ENCODE measurements around the gene PCDH9. TPM values are rescaled to one million over a fixed set of nuclear protein-coding genes. Genes with fewer than 3 reads are reported as not detected.

The PCDH9 gene
- total and polyA plus RNA-seq, 10 donors: 0.24 to 8.1 (median 3.8) TPM

DNA sequence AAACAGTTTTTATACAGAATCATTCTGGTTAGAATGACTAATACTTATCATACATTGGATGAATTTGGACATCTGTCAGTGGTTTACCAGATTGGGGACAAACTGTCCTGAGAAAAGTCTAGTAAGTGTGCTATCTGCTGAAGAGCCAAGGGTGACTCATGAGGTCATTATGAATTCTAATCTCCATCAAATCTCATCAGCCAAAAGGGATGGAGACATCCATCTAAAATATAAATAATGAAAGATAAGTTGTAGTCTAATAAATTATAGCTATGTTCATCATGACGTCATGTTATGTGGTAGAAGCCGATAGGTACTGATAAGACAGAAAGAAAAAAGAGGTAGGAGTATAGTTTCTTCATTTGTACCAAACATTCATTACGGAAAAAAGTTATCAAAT lies 804.4 kb downstream of the PCDH9 start:
- H3K9me3 ChIP-seq: peaks cover 0 to 13% (median under 1%) of the 10 kb centered on the region in 8 donors
- WGBS, 5 donors: 61 to 76% (median 62%) methylated on average over 3 of the region's 3 CpGs
- H3K27me3 ChIP-seq (replicated peaks in 1 of 7): no peaks in the 10 kb centered on the region
- H3K4me1 ChIP-seq: no peaks in the 10 kb centered on the region
- TF ChIP-seq, protein P1, sequence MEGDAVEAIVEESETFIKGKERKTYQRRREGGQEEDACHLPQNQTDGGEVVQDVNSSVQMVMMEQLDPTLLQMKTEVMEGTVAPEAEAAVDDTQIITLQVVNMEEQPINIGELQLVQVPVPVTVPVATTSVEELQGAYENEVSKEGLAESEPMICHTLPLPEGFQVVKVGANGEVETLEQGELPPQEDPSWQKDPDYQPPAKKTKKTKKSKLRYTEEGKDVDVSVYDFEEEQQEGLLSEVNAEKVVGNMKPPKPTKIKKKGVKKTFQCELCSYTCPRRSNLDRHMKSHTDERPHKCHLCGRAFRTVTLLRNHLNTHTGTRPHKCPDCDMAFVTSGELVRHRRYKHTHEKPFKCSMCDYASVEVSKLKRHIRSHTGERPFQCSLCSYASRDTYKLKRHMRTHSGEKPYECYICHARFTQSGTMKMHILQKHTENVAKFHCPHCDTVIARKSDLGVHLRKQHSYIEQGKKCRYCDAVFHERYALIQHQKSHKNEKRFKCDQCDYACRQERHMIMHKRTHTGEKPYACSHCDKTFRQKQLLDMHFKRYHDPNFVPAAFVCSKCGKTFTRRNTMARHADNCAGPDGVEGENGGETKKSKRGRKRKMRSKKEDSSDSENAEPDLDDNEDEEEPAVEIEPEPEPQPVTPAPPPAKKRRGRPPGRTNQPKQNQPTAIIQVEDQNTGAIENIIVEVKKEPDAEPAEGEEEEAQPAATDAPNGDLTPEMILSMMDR (IDR thresholded peaks at IDR 0.05 in 8 of 11, conservative IDR thresholded peaks at IDR 0.05 in 3 of 11): no peak
- TF ChIP-seq POLR2A (IDR thresholded peaks at IDR 0.05) (no peak), POLR2AphosphoS5 (IDR thresholded peaks at IDR 0.05) (no peak)
- no peak overlapping the region for H3K4me3 ChIP-seq
- H3K27ac ChIP-seq: no peak overlapping the region
- intact Hi-C loops (cut with DNase I; ENCODE audit: low total_unique reads): no loop called here
- no peaks in the 10 kb centered on the region for H3K36me3 ChIP-seq
- DNase-seq: no peak

DNA sequence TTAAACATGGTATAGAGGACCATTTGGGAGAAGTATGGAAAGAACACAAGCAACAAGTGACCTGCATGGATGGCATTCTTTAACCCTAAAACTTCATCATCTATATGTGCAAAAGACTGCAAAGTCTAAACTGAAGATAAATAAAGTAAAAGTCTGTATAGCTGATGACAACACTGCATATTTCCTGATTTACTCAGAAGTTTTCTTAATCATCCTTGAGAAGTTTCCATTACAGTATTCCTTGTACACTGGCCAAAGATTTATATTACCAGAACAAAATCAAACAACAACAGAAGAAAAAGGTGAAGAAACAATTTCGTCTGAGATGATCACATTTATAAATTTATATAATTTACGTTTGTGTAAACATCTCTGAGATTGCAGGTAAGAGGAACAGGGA lies 805.7 kb downstream of the PCDH9 start:
- Histone ChIP-seq H3K36me3 (no peaks in the 10 kb centered on the region), H3K4me3 (no peak overlapping the region), H3K9me3 (peaks cover 0 to 26% (median 8%) of the 10 kb centered on the region in 8 donors), H3K27ac (no peak overlapping the region), H3K27me3 (replicated peaks in 1 of 7) (no peaks in the 10 kb centered on the region), H3K4me1 (no peaks in the 10 kb centered on the region)
- no peak for DNase-seq
- no peak for TF ChIP-seq POLR2A (IDR thresholded peaks at IDR 0.05)
- TF ChIP-seq, protein P1 (IDR thresholded peaks at IDR 0.05 in 8 of 11, conservative IDR thresholded peaks at IDR 0.05 in 3 of 11): no peak
- WGBS, 5 donors: 74 to 90% (median 78%) methylated on average over 2 of the region's 2 CpGs
- intact Hi-C loops (cut with DNase I; ENCODE audit: low total_unique reads): no loop called here

DNA sequence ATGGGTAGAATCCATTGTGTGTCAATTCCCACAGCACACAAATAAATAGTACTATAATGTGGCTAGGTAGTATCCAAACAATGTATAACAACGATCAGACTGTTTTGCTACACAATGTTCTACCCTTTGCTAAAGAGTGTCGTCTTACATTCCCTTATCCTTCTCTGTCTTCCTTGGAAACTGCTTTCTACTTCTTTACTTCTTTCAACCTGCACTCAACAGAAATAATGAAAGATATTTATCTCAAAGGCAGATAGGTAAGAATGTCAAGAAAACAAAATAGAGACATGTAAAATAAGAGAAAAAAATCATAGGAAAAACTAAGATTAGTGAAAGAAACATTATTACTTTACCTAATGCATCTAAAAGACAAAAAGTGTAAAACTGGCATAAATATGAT lies 814.7 kb downstream of the PCDH9 start:
- WGBS, 5 donors: 79 to 84% (median 82%) methylated on average over 2 of the region's 2 CpGs

DNA sequence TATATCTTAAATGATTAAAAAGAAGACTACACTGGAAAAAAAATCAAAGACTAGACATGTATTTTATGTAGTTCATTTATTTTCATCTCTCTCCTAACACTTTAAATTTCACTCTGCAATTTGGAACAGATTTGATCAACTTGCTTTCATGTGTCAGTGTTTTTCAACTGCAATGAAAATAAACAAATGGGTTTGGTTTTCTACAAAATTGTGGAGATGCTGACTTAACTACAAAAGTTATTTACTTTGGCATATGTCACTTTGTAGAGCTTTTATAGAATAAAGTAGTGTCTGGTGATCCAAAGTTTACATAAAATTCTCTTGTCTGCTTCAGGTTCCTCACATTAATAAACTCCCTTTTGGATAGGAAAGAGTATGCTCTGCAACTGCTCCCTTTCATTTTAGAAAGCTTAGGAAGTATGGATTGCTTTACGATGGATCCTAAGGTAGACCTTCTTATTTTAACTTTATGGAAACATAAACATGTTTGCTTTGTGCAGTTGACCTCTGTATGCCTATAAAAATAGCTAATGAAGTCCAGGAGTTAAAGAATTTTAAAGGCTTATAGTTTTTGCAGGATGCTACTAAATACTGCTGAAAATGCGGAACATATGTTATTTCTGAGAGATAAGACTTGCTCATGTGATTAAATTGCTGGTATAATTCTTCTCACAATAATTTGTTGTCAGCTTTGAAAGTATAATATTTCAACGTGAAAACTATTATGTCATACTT lies 815.9 kb downstream of the PCDH9 start:
- intact Hi-C loops (cut with DNase I; ENCODE audit: low total_unique reads): no loop called here
- WGBS, 5 donors: 75 to 89% (median 80%) methylated on average over 3 of the region's 3 CpGs
- Histone ChIP-seq H3K27me3 (replicated peaks in 1 of 7) (no peaks in the 10 kb centered on the region), H3K9me3 (peaks cover 0 to 9% (median under 1%) of the 10 kb centered on the region in 8 donors), H3K27ac (no peak overlapping the region), H3K4me3 (no peak overlapping the region), H3K36me3 (no peaks in the 10 kb centered on the region), H3K4me1 (no peaks in the 10 kb centered on the region)
- no peak for DNase-seq
- TF ChIP-seq POLR2AphosphoS5 (IDR thresholded peaks at IDR 0.05): no peak
- TF ChIP-seq, protein P1 (IDR thresholded peaks at IDR 0.05 in 8 of 11, conservative IDR thresholded peaks at IDR 0.05 in 3 of 11): no peak
- TF ChIP-seq POLR2A (IDR thresholded peaks at IDR 0.05): no peak

More for the DNA sequence above, 814.7 kb downstream of the PCDH9 start:
- Histone ChIP-seq H3K4me1 (no peaks in the 10 kb centered on the region), H3K4me3 (no peak overlapping the region), H3K27ac (no peak overlapping the region), H3K36me3 (no peaks in the 10 kb centered on the region), H3K9me3 (peaks cover 0 to 21% (median 5%) of the 10 kb centered on the region in 8 donors), H3K27me3 (replicated peaks in 1 of 7) (no peaks in the 10 kb centered on the region)
- DNase-seq: no peak
- no peak for TF ChIP-seq POLR2A (IDR thresholded peaks at IDR 0.05)
- no peak for TF ChIP-seq POLR2AphosphoS5 (IDR thresholded peaks at IDR 0.05)
- TF ChIP-seq, protein P1 (IDR thresholded peaks at IDR 0.05 in 8 of 11, conservative IDR thresholded peaks at IDR 0.05 in 3 of 11): no peak
- intact Hi-C loops (cut with DNase I; ENCODE audit: low total_unique reads): no loop called here
